HAP-1 (cell line): ENCODE measurements around the gene XRCC3.
"Not testable (repeated sequence)": the region's sequence is repeated elsewhere in the genome, so short reads cannot be mapped to it uniquely, and the experiment has no call there.

Experiments
- DNase-seq, 2 experiments: peaks; one replicate each; pipeline ENCODE4 v3.0.0-alpha.2; 2016 to 2020; ENCODE audit warnings: low spot score in 2 of 2
- H3K27me3 ChIP-seq: fragments of 250-450 bp; sonication (Bioruptor Pico); 2 replicates; pipeline ENCODE4 v1.5.1; 2020; ENCODE audit warnings: low read depth, mild to moderate bottlenecking, moderate library complexity
- H3K36me3 ChIP-seq: fragments of 250-450 bp; sonication (Bioruptor Pico); replicated peaks from 2 replicates; pipeline ENCODE4 v1.5.1; 2020; ENCODE audit warnings: mild to moderate bottlenecking
- H3K4me1 ChIP-seq: fragments of 250-450 bp; sonication (Bioruptor Pico); 2 replicates; pipeline ENCODE4 v1.5.1; 2020; ENCODE audit warnings: mild to moderate bottlenecking
- H3K4me3 ChIP-seq: fragments of 250-450 bp; sonication (Bioruptor Pico); 2 replicates; pipeline ENCODE4 v1.5.1; 2020; ENCODE audit warnings: mild to moderate bottlenecking, moderate library complexity
- H3K9me3 ChIP-seq: fragments of 250-450 bp; sonication (Bioruptor Pico); 2 replicates; pipeline ENCODE4 v1.5.1; 2020; ENCODE audit warnings: mild to moderate bottlenecking, moderate library complexity
- in situ Hi-C: fragments of 300-500 bp; cut with MboI; formaldehyde crosslinking; loops from 3 replicates; pipeline ENCODE4 v1.14.3; 2020; ENCODE audit warnings: low sequenced_read_pairs, inconsistent platforms, mixed read lengths

The XRCC3 gene

DNA sequence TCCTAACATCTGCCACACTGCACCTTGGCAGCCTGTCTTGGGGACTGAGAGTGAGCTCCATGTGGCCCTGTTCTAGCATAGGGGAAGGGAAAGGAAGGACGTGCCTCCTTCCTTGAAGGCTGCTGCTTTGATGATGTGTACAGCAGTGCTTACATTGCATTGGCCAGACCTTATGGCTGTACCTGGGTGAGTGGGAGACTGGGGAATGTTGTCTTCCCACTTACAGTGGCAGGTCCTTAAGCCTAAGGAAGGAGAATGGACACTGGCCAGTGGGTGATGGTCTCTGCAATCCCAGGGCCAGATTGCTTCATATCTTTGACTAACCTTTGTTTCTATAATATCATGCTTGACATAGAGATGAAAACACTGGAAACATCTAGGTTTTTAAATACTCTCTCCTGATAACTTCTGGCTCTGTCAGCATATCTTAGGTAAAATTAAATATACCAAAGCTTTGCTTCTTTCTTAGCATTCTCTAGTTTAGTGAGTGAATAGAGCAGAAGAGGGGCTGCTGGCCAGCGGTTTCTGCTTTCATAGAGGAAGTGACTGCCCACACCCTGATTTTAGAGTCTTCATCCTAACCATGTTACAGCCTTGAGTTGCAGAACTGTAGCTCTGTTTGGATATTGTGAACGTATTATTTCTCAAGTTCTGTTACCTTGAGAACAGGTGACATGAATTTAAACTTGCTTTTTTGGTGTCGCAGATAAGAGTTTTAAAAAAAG lies 59.1 kb downstream of the XRCC3 start:
- Histone ChIP-seq H3K9me3 (no peaks in the 10 kb centered on the region), H3K36me3 (peaks cover 61% of the 10 kb centered on the region), H3K4me1 (no peaks in the 10 kb centered on the region; the same call in 1 of the 2 replicates), H3K27me3 (no peaks in the 10 kb centered on the region), H3K4me3 (no peak overlapping the region)
- in situ Hi-C loops = no loop called here
- DNase-seq = no peak

DNA sequence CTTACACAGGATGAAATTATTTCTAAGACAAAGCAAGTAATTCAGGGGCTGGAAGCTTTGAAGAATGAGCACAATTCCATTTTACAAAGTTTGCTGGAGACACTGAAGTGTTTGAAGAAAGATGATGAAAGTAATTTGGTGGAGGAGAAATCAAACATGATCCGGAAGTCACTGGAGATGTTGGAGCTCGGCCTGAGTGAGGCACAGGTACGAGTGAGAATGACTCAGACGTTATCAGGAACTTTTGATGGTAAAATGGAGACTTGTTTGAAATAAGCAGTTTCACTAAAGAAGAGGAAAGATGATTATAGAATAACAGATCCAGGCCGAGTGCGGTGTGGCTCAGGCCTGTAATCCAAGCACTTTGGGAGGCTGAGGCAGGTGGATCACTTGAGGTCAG lies 60.6 kb downstream of the XRCC3 start:
- peaks cover 46% of the 10 kb centered on the region for H3K36me3 ChIP-seq
- in situ Hi-C loops = no loop called here
- no peak for DNase-seq
- H3K9me3 ChIP-seq = no peaks in the 10 kb centered on the region
- H3K4me3 ChIP-seq = no peak overlapping the region
- H3K4me1 ChIP-seq = no peaks in the 10 kb centered on the region; the same call in 1 of the 2 replicates
- no peaks in the 10 kb centered on the region for H3K27me3 ChIP-seq

DNA sequence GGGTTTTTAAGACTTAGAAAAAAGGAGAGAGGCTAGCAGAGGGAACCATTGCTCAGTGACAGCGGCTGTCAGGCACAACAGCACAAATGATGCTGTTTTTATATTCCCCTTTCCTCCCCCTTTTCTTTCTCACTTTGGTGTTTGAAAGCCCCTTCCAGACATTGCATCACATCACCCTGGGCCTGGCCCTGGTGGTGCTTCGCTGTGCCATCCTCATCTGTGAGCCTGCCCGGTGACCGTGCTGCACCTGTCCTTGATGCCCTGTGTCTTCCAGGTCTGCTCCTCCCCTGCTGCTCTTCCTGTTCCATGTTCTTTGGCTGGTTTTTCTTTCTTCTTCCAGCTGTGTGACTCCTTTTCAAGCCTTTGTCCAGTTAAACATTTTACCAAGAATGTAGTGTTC lies 61.4 kb downstream of the XRCC3 start:
- Histone ChIP-seq H3K9me3 (no peaks in the 10 kb centered on the region), H3K4me1 (no peaks in the 10 kb centered on the region; the same call in 1 of the 2 replicates), H3K36me3 (peaks cover 38% of the 10 kb centered on the region), H3K4me3 (no peak overlapping the region), H3K27me3 (no peaks in the 10 kb centered on the region)
- DNase-seq = no peak
- in situ Hi-C loops = no loop called here

DNA sequence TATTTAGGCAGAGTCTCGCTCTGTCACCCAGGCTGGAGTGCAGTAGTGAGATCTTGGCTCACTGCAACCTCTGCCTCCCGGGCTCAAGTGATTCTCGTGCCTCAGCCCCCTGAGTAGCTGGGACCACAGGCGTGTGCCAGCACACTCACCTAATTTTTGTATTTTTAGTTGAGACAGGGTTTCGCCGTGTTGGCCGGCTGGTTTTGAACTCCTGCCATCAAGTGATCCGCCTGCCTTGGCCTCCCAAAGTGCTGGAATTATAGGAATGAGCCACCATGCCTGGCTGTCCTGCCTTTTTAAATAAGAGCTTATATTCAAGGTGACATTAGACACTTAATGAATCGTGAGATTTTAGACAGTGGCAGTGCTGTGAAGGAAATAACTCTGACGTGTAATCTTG lies 61.9 kb downstream of the XRCC3 start:
- H3K27me3 ChIP-seq, H3K4me1 ChIP-seq, DNase-seq, H3K9me3 ChIP-seq, in situ Hi-C loops, H3K4me3 ChIP-seq: not testable (repeated sequence)
- peaks cover 38% of the 10 kb centered on the region for H3K36me3 ChIP-seq

GRCh38 chr14:103652806-103653205 lies 62.4 kb downstream of the XRCC3 start:
- Histone ChIP-seq H3K4me3 (no peak overlapping the region), H3K9me3 (no peaks in the 10 kb centered on the region), H3K4me1 (no peaks in the 10 kb centered on the region; the same call in 1 of the 2 replicates), H3K27me3 (no peaks in the 10 kb centered on the region), H3K36me3 (peaks cover 35% of the 10 kb centered on the region)
- in situ Hi-C loops = no loop called here
- DNase-seq = no peak

DNA sequence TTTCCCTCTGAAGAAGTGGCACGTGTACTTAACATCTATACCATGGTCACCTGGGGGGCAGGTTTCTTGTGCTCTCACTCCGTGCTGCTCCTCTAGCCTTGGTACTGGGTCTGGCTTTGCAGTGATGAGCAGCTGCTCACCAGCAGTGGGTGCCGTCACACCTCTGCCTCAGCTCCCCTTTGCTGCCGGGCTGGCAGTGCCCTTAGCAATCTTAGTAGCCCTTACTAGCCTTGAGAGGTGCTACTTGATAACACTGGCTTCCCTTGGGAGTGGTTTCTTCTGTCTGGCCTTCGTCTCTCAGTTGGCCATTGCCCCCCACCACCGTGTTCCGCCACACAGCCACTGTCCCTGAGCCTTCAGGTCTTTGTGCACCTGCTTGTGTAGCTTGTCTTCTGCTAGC lies 63.7 kb downstream of the XRCC3 start:
- no peaks in the 10 kb centered on the region for H3K9me3 ChIP-seq
- H3K27me3 ChIP-seq = no peaks in the 10 kb centered on the region
- in situ Hi-C loops = no loop called here
- DNase-seq = peak in 1 of 2 experiments; percentile 15
- H3K4me1 ChIP-seq = no peaks in the 10 kb centered on the region; the same call in 1 of the 2 replicates
- no peak overlapping the region for H3K4me3 ChIP-seq
- H3K36me3 ChIP-seq = peaks cover 23% of the 10 kb centered on the region

GRCh38 chr14:103650213-103650612 lies 65.0 kb downstream of the XRCC3 start:
- H3K27me3 ChIP-seq = no peaks in the 10 kb centered on the region
- in situ Hi-C loops = no loop called here
- H3K36me3 ChIP-seq = peaks cover 9% of the 10 kb centered on the region
- DNase-seq = no peak
- H3K4me3 ChIP-seq = no peak overlapping the region
- no peaks in the 10 kb centered on the region; the same call in 1 of the 2 replicates for H3K4me1 ChIP-seq
- no peaks in the 10 kb centered on the region for H3K9me3 ChIP-seq

DNA sequence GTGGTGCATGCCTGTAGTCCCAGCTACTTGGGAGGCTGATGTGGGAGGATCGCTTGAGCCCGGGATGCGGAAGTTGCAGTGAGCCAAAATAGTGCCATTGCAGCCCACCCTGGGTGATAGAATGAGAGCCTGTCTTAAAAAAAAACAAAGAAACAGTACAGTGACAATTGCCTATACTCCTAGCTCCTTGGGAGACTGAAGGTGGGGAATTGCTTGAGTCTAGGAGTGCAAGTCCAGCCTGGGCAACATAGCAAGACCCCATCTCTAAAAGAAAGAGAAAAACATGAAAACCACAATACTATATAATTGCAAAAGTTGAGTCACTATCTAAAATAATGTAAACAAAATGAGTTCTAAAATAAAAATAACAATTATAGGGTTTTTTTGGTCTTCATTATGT lies 66.2 kb downstream of the XRCC3 start:
- Histone ChIP-seq H3K4me3 (no peak overlapping the region), H3K4me1 (no peaks in the 10 kb centered on the region; the same call in 1 of the 2 replicates), H3K27me3 (no peaks in the 10 kb centered on the region), H3K36me3 (no peaks in the 10 kb centered on the region; the same call in 1 of the 2 replicates), H3K9me3 (no peaks in the 10 kb centered on the region)
- no peak for DNase-seq
- in situ Hi-C loops = no loop called here
